ENCODE data around the gene IFNL1.

DNA sequence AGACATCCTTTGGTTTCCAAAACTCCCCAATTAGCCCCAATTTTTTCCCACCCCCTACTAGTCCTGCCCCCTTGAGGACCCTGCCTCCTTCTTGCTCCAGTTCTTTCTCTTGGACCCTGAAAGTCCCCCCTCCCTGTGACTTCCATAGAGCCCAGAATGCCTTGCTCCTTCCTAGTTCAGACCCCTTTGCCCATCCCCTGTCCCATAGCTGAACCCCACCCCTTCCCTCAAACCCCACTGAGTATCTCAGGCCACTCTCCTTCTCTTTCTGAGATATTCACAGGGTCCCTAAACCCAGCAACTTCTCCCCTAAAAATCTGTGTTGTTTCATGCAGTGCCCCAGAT, 25.6 kb downstream of the IFNL1 start:
- TF ChIP-seq POLR2AphosphoS5 (IDR thresholded peaks at IDR 0.05; ENCODE audit: low read depth, low read length) (no peak), SIN3A (IDR thresholded peaks at IDR 0.05; ENCODE audit: borderline replicate concordance, insufficient read depth, low read length) (no peak)

Data from PFSK-1 (cell line).